ENCODE data around the gene WNT11. TPM values are rescaled to one million over a fixed set of nuclear protein-coding genes. Genes with fewer than 3 reads are reported as not detected.

WNT11 gene
- total RNA-seq, 8 experiments from 2014 or later = 0.18 to 9.3 (median 3.0) TPM

DNA sequence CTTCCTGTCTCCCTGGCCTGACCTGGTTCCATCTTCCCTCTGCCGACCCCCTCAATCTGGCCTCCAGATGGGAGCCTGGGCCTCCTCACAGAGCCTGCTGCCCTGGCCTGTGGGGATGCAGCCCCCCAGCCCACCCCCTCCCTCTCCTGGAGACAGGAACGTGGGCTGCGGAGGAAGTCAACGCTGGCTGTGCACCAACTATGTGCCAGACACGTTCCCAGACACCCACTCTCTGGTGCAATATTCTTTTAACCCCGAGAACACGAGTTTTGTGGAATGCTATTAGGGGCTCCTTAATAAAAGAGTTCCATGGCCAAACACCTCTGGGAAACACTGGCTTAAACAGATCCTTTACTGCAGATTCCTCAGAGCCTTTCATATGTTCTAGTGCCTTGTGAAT is 15.9 kb downstream of the WNT11 start:
- WGBS, 10 experiments = 0 to 80% (median 48%) methylated on average over 1 to 2 of the region's 7 CpGs; no CpG with 5 or more reads in 7 of the 10 experiments
- H3K27ac ChIP-seq = no peak overlapping the region
- no peak for ATAC-seq (replicated peaks in 6 of 8)
- H3K4me1 ChIP-seq (replicated peaks in 1 of 2) = peaks cover 8 to 14% of the 10 kb centered on the region in 2 donors
- in situ Hi-C loops (cut with MboI; ENCODE audit: low pct_unique_long_range_greater_than_20kb in 2 of 9, low sequenced_read_pairs in 9 of 9, unreplicated experiment in 9 of 9) = loop anchor here in 1 of 9 experiments (25.0 kb wide), 1 partner anchor 303 kb away; no protein-coding TSS in a partner anchor
- H3K4me3 ChIP-seq = no peak overlapping the region

DNA sequence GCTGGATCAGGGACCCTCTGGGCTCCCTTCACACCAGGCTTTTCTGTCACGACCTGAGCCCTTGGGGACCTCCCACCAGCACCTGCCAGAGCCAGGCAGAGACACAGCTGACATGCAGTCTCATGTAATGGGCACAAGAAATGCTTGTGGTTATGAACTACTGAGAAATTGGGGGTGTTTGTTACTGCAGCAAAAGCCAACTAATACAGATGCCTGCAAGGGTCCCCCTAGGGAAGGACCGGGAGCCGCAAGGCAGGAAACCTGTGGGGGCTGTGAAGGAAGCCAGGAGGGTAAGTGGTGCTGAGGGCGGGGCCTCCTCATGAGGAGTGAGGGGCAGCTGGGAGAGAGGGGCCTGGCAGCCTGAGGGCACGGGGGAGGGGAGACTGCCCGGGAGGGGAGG is 16.6 kb downstream of the WNT11 start:
- peaks cover 8 to 14% of the 10 kb centered on the region in 2 donors for H3K4me1 ChIP-seq (replicated peaks in 1 of 2)
- ATAC-seq (replicated peaks in 6 of 8) = no peak
- WGBS, 10 experiments = 40 to 100% (median 80%) methylated on average over 1 of the region's 6 CpGs; no CpG with 5 or more reads in 6 of the 10 experiments
- no peak overlapping the region for H3K4me3 ChIP-seq
- in situ Hi-C loops (cut with MboI; ENCODE audit: low pct_unique_long_range_greater_than_20kb in 2 of 9, low sequenced_read_pairs in 9 of 9, unreplicated experiment in 9 of 9) = loop anchor here in 1 of 9 experiments (25.0 kb wide), 1 partner anchor 302 kb away; no protein-coding TSS in a partner anchor
- no peak overlapping the region for H3K27ac ChIP-seq

DNA sequence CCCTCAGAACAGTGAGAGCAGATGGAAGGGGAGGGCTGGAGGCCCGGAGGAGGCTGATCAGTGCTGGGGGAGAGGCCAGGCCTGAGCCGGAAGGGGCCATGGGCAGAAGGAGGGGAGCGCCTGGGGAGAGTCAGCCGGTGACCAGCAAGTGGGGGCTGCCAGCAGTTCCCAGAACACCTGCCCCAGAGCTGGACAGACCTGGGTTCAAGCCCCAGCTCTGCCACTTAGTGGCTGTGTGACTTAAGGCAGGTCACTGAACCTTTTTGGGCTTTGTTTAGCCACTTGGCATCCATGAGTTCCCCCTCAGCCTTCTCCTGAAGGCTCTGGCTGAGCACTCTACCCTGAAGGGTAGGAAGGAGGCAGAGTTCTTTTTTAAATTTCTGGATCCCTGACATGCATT is 17.4 kb downstream of the WNT11 start:
- WGBS, 10 experiments = 100% methylated on average over 1 of the region's 4 CpGs; no CpG with 5 or more reads in 9 of the 10 experiments
- H3K4me1 ChIP-seq (replicated peaks in 1 of 2) = peaks cover 8 to 14% of the 10 kb centered on the region in 2 donors
- in situ Hi-C loops (cut with MboI; ENCODE audit: low pct_unique_long_range_greater_than_20kb in 2 of 9, low sequenced_read_pairs in 9 of 9, unreplicated experiment in 9 of 9) = loop anchor here in 1 of 9 experiments (25.0 kb wide), 1 partner anchor 302 kb away; no protein-coding TSS in a partner anchor
- no peak overlapping the region for H3K27ac ChIP-seq
- no peak for ATAC-seq (replicated peaks in 6 of 8)
- no peak overlapping the region for H3K4me3 ChIP-seq

DNA sequence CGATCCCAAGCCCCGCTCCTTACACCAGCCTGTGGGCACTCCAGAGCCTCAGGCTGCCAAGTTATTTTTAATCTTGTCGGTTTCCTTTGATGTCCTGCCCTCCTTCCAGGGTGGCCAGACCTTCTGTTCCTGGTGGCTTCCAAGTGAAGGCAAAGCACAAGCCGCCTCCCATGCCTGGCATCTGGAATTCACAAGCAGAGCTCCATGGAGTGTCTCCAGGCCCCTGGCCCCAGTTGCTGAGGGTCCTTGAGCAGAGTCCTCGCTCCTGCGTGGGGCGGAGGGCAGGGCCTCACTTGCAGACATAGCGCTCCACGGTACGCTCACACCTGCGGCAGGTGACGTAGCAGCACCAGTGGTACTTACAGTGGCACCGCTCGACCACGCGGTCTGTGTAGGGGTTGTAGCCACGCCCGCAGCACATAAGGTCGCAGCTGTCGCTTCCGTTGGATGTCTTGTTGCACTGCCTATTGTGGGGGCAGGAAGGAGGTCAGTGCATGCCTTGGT is 19.5 kb downstream of the WNT11 start:
- peaks cover 8 to 9% of the 10 kb centered on the region in 2 donors for H3K4me1 ChIP-seq (replicated peaks in 1 of 2)
- 58 to 100% (median 90%) methylated on average over 3 to 4 of the region's 21 CpGs; no CpG with 5 or more reads in 6 of the 10 experiments for WGBS, 10 experiments
- in situ Hi-C loops (cut with MboI; ENCODE audit: low pct_unique_long_range_greater_than_20kb in 2 of 9, low sequenced_read_pairs in 9 of 9, unreplicated experiment in 9 of 9) = loop anchor here in 1 of 9 experiments (25.0 kb wide), 1 partner anchor 300 kb away; no protein-coding TSS in a partner anchor
- no peak overlapping the region for H3K4me3 ChIP-seq
- no peak for ATAC-seq (replicated peaks in 6 of 8)
- H3K27ac ChIP-seq = no peak overlapping the region

DNA sequence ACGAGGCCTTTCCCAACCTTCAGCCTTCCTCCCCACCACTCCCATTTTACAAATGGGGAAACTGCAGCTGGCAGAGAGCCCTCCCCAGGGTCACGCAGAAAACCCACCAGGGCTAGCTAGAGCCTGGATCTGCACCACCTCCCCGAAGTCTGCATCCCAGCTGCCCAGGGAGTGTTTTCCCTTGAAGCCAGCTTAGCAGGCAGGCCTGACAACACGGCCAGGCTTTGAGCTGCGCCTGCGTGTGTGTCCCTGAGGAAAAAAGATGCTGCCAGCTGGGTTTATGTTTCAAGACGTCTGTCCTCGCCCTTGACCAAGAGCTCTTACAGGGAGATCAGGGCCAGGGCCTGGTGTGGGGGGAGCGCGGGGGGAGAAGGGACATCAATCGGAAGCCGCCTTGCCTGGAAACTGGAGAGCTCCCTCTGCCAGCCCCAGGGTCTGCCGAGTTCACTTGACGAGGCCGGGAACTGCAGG is 20.3 kb downstream of the WNT11 start:
- ATAC-seq (replicated peaks in 6 of 8) = peak in 7 of 8 experiments; percentile 18 to 82 (median 79)
- in situ Hi-C loops (cut with MboI; ENCODE audit: low pct_unique_long_range_greater_than_20kb in 2 of 9, low sequenced_read_pairs in 9 of 9, unreplicated experiment in 9 of 9) = loop anchor here in 1 of 9 experiments (25.0 kb wide), 1 partner anchor 299 kb away; no protein-coding TSS in a partner anchor

DNA sequence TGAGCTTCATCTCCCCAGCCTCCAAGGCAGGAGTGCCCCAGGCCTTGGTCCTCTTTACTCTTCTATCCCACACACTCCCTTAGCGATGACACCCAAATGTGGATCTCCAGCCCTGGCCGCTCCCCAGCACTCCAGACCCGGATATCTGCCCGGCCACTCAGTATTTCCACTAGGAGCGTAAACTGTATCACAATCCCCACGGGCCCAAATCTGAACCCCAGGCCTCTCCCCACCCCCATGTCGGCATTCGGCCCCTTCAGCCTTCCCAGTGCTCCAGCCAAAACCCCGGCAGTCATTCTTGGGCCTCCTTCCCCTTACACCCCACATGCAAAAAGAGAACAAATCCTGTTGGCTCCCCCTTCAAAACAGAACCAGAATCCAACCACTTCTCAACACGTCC is 20.8 kb downstream of the WNT11 start:
- whole genome bisulfite sequencing, 10 experiments = 80 to 100% (median 94%) methylated on average over 1 to 7 of the region's 10 CpGs; no CpG with 5 or more reads in 4 of the 10 experiments
- Histone ChIP-seq H3K4me1 (replicated peaks in 1 of 2) (peaks cover 8 to 17% of the 10 kb centered on the region in 2 donors), H3K4me3 (no peak overlapping the region), H3K27ac (no peak overlapping the region)
- in situ Hi-C loops (cut with MboI; ENCODE audit: low pct_unique_long_range_greater_than_20kb in 2 of 9, low sequenced_read_pairs in 9 of 9, unreplicated experiment in 9 of 9) = loop anchor here in 1 of 9 experiments (25.0 kb wide), 1 partner anchor 298 kb away; no protein-coding TSS in a partner anchor
- peak in 1 of 8 experiments; percentile 8 for ATAC-seq (replicated peaks in 6 of 8)

More for the DNA sequence above, 20.3 kb downstream of the WNT11 start:
- H3K27ac ChIP-seq = no peak overlapping the region
- H3K4me1 ChIP-seq (replicated peaks in 1 of 2) = peaks cover 8 to 12% of the 10 kb centered on the region in 2 donors
- WGBS, 10 experiments = 15 to 38% (median 25%) methylated on average over 1 to 7 of the region's 15 CpGs; no CpG with 5 or more reads in 4 of the 10 experiments
- H3K4me3 ChIP-seq = no peak overlapping the region

DNA sequence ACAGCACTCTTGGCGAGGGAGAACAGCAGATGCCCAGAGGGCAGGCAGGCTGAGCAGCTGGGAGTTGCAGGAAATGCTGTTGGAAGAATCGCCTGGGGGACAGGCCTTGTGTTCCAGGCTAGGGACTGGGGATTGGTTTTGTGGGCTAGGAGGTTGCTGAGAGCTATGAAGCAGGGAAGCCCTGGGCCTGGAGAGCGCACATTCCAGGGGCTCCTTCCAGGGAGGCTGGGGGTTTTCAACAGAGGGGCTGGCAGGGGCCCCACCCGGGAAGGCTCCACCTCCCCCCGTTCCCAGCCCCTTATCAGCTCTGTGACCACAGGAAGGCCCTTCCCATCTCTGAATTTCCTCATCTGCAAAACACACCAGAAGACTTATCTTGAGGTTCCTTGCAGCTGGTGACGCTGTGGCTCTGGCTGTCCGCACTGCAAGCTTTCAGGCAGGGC is 21.7 kb downstream of the WNT11 start:
- Histone ChIP-seq H3K4me3 (no peak overlapping the region), H3K4me1 (replicated peaks in 1 of 2) (peaks cover 8 to 18% of the 10 kb centered on the region in 2 donors), H3K27ac (no peak overlapping the region)
- 63 to 80% methylated on average over 1 of the region's 7 CpGs; no CpG with 5 or more reads in 8 of the 10 experiments for WGBS, 10 experiments
- ATAC-seq (replicated peaks in 6 of 8) = peak in 3 of 8 experiments; percentile 65 to 83 (median 77)
- in situ Hi-C loops (cut with MboI; ENCODE audit: low pct_unique_long_range_greater_than_20kb in 2 of 9, low sequenced_read_pairs in 9 of 9, unreplicated experiment in 9 of 9) = loop anchor here in 1 of 9 experiments (25.0 kb wide), 1 partner anchor 297 kb away; no protein-coding TSS in a partner anchor

DNA sequence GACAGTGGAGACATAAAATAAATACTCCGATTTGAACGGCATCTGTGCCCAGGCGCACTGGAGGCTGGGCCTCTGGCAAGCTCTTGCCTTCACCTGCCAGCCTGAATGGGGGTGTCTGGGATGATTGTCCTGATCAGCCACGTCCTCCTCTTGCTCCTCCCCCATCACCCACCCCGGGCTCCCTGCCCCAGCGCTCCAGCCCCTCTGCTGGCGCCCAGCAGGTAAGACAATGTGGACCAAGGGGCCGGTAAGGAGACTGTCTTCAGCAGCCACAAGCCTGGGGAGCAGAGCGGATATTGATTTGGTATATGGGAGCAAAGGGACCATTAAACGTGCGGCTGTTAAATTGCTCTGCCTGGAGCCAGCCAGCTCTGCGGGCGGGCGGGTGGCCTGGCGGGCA is 24.9 kb downstream of the WNT11 start:
- WGBS, 10 experiments = no CpG with 5 or more reads among the region's 15 CpGs
- in situ Hi-C loops (cut with MboI; ENCODE audit: low pct_unique_long_range_greater_than_20kb in 2 of 9, low sequenced_read_pairs in 9 of 9, unreplicated experiment in 9 of 9) = loop anchor here in 1 of 9 experiments (25.0 kb wide), 1 partner anchor 294 kb away; no protein-coding TSS in a partner anchor
- peak in 1 of 8 experiments; percentile 13 for ATAC-seq (replicated peaks in 6 of 8)
- peaks cover 5 to 15% of the 10 kb centered on the region in 2 donors for H3K4me1 ChIP-seq (replicated peaks in 1 of 2)
- H3K4me3 ChIP-seq = no peak overlapping the region
- no peak overlapping the region for H3K27ac ChIP-seq

DNA sequence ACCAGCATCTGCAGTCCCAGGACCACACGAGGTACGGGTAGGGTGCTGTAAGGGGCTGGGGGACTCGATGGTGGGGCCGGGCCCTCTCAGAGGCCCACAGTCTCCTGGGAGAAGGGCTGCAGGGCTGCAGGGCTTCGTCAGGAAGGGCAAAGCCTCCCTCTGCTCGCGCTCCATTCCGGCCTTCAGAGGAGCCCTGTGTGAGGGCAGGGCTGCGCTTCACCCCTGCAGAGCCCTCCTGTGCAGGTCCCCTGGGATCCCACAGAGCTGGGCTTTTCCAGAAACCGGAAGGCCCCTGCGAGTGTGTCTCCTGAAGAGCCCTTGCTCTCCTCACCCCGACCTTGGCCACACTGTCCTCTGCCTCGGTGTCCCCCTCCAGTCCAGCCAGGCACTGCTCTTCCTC is 27.2 kb downstream of the WNT11 start:
- ATAC-seq (replicated peaks in 6 of 8) = no peak
- no CpG with 5 or more reads among the region's 13 CpGs for WGBS, 10 experiments
- Histone ChIP-seq H3K4me1 (replicated peaks in 1 of 2) (peaks cover 5 to 9% of the 10 kb centered on the region in 2 donors), H3K4me3 (no peak overlapping the region), H3K27ac (no peak overlapping the region)
- in situ Hi-C loops (cut with MboI; ENCODE audit: low pct_unique_long_range_greater_than_20kb in 2 of 9, low sequenced_read_pairs in 9 of 9, unreplicated experiment in 9 of 9) = loop anchor here in 1 of 9 experiments (25.0 kb wide), 1 partner anchor 292 kb away; no protein-coding TSS in a partner anchor

DNA sequence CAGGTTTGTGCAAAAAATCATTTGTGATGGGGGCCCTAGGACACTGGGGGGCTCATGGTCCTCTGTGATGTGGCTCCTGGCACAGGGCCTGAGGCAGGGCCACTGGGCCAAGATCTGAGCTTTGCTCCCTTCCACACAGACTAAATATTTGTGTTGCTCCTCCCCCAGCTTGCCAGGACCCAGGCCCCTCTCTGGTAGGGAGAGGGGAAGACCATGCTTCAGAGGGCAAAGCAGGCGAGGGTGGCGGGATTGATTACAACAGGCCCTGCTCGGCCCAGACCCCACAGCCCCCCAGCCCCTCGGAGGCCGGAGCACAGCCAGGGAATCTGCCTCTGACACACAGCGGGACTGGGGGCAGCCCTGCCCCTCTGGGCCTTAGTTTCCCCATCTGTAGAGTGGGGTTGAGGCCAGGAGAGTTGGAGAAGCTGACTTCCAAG is 29.0 kb downstream of the WNT11 start:
- ATAC-seq (replicated peaks in 6 of 8) = no peak

DNA sequence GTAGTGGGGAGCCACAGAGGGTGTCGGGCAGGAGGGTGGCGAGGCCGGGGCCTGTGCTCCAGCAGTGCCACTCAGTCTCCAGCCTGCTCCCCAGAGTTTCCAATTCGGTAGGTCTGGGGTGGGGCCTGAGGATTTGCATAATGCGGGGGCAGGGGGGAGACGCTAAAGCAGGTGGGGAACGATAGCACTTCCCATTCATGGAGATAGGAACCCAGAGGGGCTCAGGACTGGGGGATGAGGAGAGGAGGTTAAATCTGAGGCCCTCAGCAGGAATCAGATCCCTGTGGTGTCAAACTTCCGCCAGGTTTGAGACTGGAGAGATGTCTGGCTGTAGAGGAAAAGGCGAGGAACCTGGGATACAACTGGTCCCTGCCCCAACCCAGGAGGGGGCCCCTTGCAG is 29.8 kb downstream of the WNT11 start:
- no peak for ATAC-seq (replicated peaks in 6 of 8)
- H3K27ac ChIP-seq = no peak overlapping the region
- H3K4me1 ChIP-seq (replicated peaks in 1 of 2) = peaks cover 15 to 19% of the 10 kb centered on the region in 2 donors
- 80 to 100% methylated on average over 1 of the region's 9 CpGs; no CpG with 5 or more reads in 8 of the 10 experiments for WGBS, 10 experiments
- H3K4me3 ChIP-seq = no peak overlapping the region
- in situ Hi-C loops (cut with MboI; ENCODE audit: low pct_unique_long_range_greater_than_20kb in 2 of 9, low sequenced_read_pairs in 9 of 9, unreplicated experiment in 9 of 9) = loop anchor here in 1 of 9 experiments (25.0 kb wide), 1 partner anchor 289 kb away; no protein-coding TSS in a partner anchor

More for the DNA sequence above, 29.0 kb downstream of the WNT11 start:
- H3K27ac ChIP-seq = no peak overlapping the region
- no peak overlapping the region for H3K4me3 ChIP-seq
- H3K4me1 ChIP-seq (replicated peaks in 1 of 2) = peaks cover 12 to 18% of the 10 kb centered on the region in 2 donors
- 87 to 100% methylated on average over 2 to 3 of the region's 6 CpGs; no CpG with 5 or more reads in 8 of the 10 experiments for WGBS, 10 experiments
- in situ Hi-C loops (cut with MboI; ENCODE audit: low pct_unique_long_range_greater_than_20kb in 2 of 9, low sequenced_read_pairs in 9 of 9, unreplicated experiment in 9 of 9) = loop anchor here in 1 of 9 experiments (25.0 kb wide), 1 partner anchor 290 kb away; no protein-coding TSS in a partner anchor

DNA sequence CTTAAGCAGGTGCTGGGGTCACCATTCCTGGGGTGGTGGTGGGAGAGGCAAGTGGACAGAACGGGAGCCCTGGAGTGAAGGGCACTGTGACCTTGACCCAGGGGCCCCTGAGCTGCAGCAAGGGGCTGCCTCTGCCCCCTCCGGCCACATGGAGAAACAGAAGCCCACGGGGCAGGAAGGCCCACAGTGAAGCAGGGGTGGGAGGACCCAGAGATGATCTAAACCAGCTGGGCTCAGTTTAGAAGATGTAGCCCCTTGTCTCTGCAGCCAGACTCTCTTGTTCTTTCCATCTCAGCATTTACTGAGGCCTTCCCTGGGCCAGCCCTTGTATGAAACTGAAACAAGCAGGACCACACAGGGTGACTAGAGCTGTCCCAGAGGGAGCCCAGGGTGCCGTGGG is 30.5 kb downstream of the WNT11 start:
- peaks cover 14 to 15% of the 10 kb centered on the region in 2 donors for H3K4me1 ChIP-seq (replicated peaks in 1 of 2)
- in situ Hi-C loops (cut with MboI; ENCODE audit: low pct_unique_long_range_greater_than_20kb in 2 of 9, low sequenced_read_pairs in 9 of 9, unreplicated experiment in 9 of 9) = loop anchor here in 1 of 9 experiments (25.0 kb wide), 1 partner anchor 288 kb away; no protein-coding TSS in a partner anchor
- H3K4me3 ChIP-seq = no peak overlapping the region
- WGBS, 10 experiments = 80 to 100% (median 83%) methylated on average over 1 of the region's 4 CpGs; no CpG with 5 or more reads in 7 of the 10 experiments
- ATAC-seq (replicated peaks in 6 of 8) = no peak
- no peak overlapping the region for H3K27ac ChIP-seq

DNA sequence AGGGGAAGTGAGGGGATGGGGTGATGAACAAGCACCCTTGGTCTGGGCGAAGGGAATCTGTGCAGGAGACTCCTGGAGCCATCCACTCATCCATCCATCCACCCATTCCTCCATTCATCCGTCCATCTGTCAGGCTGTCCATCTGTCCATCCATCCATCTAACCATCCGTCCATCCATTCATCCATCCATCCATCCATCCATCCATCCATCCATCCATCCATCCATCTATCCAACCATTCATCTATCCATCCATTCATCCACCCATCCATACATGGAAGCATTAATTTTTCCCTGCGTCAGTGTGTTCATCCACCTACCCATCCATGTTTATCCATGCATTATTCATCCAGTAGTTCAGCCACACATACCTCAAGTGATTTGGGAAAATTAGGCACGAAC is 32.0 kb downstream of the WNT11 start:
- no peak overlapping the region for H3K4me3 ChIP-seq
- in situ Hi-C loops (cut with MboI; ENCODE audit: low pct_unique_long_range_greater_than_20kb in 2 of 9, low sequenced_read_pairs in 9 of 9, unreplicated experiment in 9 of 9) = loop anchor here in 1 of 9 experiments (25.0 kb wide), 1 partner anchor 262 kb away; no protein-coding TSS in a partner anchor
- no peak overlapping the region for H3K27ac ChIP-seq
- peaks cover 10 to 15% of the 10 kb centered on the region in 2 donors for H3K4me1 ChIP-seq (replicated peaks in 1 of 2)
- no peak for ATAC-seq (replicated peaks in 6 of 8)
- 78 to 94% (median 90%) methylated on average over 3 to 5 of the region's 5 CpGs; no CpG with 5 or more reads in 1 of the 10 experiments for WGBS, 10 experiments
